ENCODE results near the gene GINM1.
A peak's percentile ranks its signal among the peaks of the same experiment; 100 is the strongest.

The GINM1 gene

DNA sequence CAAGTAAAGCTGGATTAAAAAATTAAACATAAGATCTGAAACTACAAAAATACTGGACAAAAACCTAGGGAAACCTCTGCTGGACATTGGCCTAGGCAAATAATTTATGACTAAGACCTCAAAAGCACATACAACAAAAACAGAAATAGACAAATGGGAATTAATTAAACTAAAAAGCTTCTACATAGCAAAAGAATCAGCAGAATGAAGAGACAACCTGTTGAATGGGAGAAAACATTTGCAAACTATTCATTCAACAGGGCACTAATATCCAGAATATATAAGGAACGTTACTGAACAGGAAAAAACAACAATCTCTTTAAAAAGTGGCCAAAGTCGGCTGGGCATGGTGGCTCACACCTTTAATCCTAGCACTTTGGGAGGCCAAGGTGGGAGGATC lies 6.8 kb upstream of the GINM1 start:
- Histone ChIP-seq H3K4me1 (ENCODE audit: control insufficient read depth in 1 of 2, insufficient read depth in 2 of 2, low read length in 2 of 2) (no peaks in the 10 kb centered on the region), H3K4me3 (ENCODE audit: low read depth in 1 of 2, low read length in 2 of 2) (no peak overlapping the region), H3K27me3 (ENCODE audit: control insufficient read depth in 1 of 2, insufficient read depth in 2 of 2, low read length in 2 of 2) (peaks cover 0 to 4% of the 10 kb centered on the region in 2 donors), H3K9ac (ENCODE audit: low read depth in 1 of 2, low read length in 2 of 2) (no peak overlapping the region), H3K27ac (ENCODE audit: low read depth, low read length) (no peak overlapping the region), H3K36me3 (ENCODE audit: control insufficient read depth in 1 of 2, insufficient read depth in 2 of 2, low read length in 2 of 2) (no peaks in the 10 kb centered on the region), H3K9me3 (ENCODE audit: control insufficient read depth in 1 of 2, low read length in 2 of 2) (no peaks in the 10 kb centered on the region)

DNA sequence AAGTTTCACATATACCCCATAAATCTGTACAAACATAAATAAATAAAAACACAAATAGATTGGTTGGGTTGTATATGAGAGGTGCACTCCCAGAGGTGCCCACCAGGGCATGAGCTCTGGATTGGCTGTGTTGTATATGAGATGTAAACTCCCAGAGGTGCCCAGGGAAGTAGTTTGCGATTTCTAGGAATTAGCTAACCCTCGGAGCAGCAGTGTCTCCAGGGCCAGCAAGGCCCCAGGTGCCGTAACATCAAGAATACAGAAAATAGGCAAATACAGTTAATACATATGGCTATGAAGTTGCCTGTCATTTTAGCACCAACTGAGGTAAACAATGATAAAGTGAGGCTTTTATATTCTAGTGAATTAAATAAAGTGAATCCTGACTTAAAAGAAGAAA lies 5.4 kb upstream of the GINM1 start:
- H3K36me3 ChIP-seq (ENCODE audit: control insufficient read depth in 1 of 2, insufficient read depth in 2 of 2, low read length in 2 of 2), result no peaks in the 10 kb centered on the region
- H3K4me1 ChIP-seq (ENCODE audit: control insufficient read depth in 1 of 2, insufficient read depth in 2 of 2, low read length in 2 of 2), result no peaks in the 10 kb centered on the region
- H3K27me3 ChIP-seq (ENCODE audit: control insufficient read depth in 1 of 2, insufficient read depth in 2 of 2, low read length in 2 of 2), result peaks cover 0 to 4% of the 10 kb centered on the region in 2 donors
- H3K9ac ChIP-seq (ENCODE audit: low read depth in 1 of 2, low read length in 2 of 2), result no peak overlapping the region
- no peaks in the 10 kb centered on the region for H3K9me3 ChIP-seq (ENCODE audit: control insufficient read depth in 1 of 2, low read length in 2 of 2)
- no peak overlapping the region for H3K27ac ChIP-seq (ENCODE audit: low read depth, low read length)
- H3K4me3 ChIP-seq (ENCODE audit: low read depth in 1 of 2, low read length in 2 of 2), result no peak overlapping the region

DNA sequence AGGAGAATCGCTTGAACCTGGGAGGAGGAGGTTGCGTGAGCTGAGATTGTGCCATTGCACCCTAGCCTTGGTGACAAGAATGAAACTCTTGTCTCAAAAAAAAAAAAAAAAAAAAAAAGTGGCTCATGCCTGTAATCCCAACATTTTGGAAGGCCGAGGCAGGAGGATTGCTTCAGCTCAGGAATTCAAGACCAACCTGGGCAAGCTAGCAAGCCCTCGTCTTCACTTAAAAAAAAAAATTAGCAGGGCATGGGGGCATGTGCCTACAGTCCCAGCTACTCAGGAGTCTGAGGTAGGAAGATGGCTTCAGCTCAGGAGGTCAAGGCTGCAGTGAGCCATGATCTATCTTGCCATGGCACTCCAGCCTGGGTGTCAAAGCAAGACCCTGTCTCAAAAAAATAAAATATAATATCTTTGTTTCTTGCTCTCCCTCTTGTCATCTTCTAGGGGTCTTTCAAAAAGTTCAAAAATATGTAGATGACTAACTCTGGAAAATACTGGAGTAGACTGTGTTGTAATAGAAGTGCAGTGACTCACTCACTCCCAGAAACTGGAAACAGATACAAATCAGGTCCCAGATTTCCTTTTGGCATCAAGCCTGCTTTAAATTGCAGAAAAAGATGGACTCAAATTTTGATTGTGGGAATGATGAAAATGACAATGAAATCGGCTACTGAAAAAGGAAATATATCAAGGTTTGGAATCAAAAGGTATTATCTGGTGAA lies 2.8 kb upstream of the GINM1 start:
- Histone ChIP-seq H3K4me3 (ENCODE audit: low read depth in 1 of 2, low read length in 2 of 2) (no peak overlapping the region), H3K27me3 (ENCODE audit: control insufficient read depth in 1 of 2, insufficient read depth in 2 of 2, low read length in 2 of 2) (peaks cover 0 to 4% of the 10 kb centered on the region in 2 donors), H3K36me3 (ENCODE audit: control insufficient read depth in 1 of 2, insufficient read depth in 2 of 2, low read length in 2 of 2) (no peaks in the 10 kb centered on the region), H3K9me3 (ENCODE audit: control insufficient read depth in 1 of 2, low read length in 2 of 2) (no peaks in the 10 kb centered on the region), H3K27ac (ENCODE audit: low read depth, low read length) (no peak overlapping the region), H3K4me1 (ENCODE audit: control insufficient read depth in 1 of 2, insufficient read depth in 2 of 2, low read length in 2 of 2) (peaks cover 5 to 11% of the 10 kb centered on the region in 2 donors), H3K9ac (ENCODE audit: low read depth in 1 of 2, low read length in 2 of 2) (no peak overlapping the region)

DNA sequence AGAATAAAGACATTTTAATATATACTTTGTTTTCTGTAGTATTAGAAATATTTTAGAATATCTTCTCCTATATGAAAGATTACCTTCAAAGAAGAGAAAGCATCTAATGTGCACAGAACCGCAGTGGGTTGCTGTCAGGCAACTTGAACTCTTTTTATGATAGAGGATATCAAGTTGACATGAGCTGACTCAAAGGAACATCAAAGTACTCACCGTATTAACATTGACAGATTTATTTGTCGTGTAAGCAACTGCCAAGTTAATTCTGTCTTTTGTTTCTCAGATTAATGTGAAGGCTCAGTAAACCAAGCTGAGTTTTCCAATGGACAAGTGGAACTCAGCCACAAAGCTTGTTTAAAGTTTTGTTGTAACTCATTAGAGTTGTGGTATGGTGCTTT lies 2.2 kb upstream of the GINM1 start:
- H3K9me3 ChIP-seq (ENCODE audit: control insufficient read depth in 1 of 2, low read length in 2 of 2), result no peaks in the 10 kb centered on the region
- peaks cover 0 to 4% of the 10 kb centered on the region in 2 donors for H3K27me3 ChIP-seq (ENCODE audit: control insufficient read depth in 1 of 2, insufficient read depth in 2 of 2, low read length in 2 of 2)
- H3K4me1 ChIP-seq (ENCODE audit: control insufficient read depth in 1 of 2, insufficient read depth in 2 of 2, low read length in 2 of 2), result peaks cover 5 to 11% of the 10 kb centered on the region in 2 donors
- H3K9ac ChIP-seq (ENCODE audit: low read depth in 1 of 2, low read length in 2 of 2), result no peak overlapping the region
- no peak overlapping the region for H3K27ac ChIP-seq (ENCODE audit: low read depth, low read length)
- H3K4me3 ChIP-seq (ENCODE audit: low read depth in 1 of 2, low read length in 2 of 2), result no peak overlapping the region
- H3K36me3 ChIP-seq (ENCODE audit: control insufficient read depth in 1 of 2, insufficient read depth in 2 of 2, low read length in 2 of 2), result no peaks in the 10 kb centered on the region

DNA sequence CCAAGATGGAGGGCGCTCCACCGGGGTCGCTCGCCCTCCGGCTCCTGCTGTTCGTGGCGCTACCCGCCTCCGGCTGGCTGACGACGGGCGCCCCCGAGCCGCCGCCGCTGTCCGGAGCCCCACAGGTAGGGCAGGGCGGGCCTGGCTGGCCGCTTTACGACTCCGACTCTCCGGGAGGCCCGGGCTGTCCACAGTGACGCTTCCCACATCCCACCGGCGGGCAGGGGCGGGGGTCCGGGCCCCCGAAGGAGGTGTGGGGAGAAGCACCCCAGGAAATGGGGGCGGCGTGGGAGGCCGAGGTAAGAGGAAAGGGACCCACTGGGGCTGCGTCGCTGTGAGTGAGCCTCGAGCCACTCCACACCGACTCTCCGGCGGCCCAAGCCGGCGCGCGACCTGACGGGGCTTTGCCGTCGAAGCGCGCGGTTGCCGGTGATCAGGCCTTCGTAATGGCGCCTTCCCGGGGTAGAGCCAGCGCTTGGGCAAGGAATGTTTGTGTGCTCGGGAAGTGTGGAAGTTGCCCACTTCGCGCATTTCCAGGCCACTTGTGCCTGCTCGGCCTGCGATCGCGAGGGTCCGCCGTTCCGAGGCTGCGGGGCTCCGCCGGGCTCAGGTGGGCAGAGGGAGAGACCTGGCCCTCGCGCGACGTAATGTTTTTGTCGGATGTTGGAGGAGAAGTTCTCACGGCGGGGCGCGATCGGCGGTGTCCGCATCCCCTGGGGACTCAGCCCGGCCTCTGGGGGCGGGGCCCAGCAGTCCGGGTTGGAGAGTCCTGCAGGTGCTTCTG lies 427 bp downstream of the GINM1 start:
- Histone ChIP-seq H3K27me3 (ENCODE audit: control insufficient read depth in 1 of 2, insufficient read depth in 2 of 2, low read length in 2 of 2) (peaks cover 0 to 4% of the 10 kb centered on the region in 2 donors), H3K9ac (ENCODE audit: low read depth in 1 of 2, low read length in 2 of 2) (peak overlapping the region; percentile 86), H3K9me3 (ENCODE audit: control insufficient read depth in 1 of 2, low read length in 2 of 2) (no peaks in the 10 kb centered on the region), H3K4me1 (ENCODE audit: control insufficient read depth in 1 of 2, insufficient read depth in 2 of 2, low read length in 2 of 2) (peaks cover 5 to 11% of the 10 kb centered on the region in 2 donors), H3K36me3 (ENCODE audit: control insufficient read depth in 1 of 2, insufficient read depth in 2 of 2, low read length in 2 of 2) (no peaks in the 10 kb centered on the region), H3K4me3 (ENCODE audit: low read depth in 1 of 2, low read length in 2 of 2) (peak overlapping the region; percentile 89 to 90), H3K27ac (ENCODE audit: low read depth, low read length) (peak overlapping the region; percentile 90)

DNA sequence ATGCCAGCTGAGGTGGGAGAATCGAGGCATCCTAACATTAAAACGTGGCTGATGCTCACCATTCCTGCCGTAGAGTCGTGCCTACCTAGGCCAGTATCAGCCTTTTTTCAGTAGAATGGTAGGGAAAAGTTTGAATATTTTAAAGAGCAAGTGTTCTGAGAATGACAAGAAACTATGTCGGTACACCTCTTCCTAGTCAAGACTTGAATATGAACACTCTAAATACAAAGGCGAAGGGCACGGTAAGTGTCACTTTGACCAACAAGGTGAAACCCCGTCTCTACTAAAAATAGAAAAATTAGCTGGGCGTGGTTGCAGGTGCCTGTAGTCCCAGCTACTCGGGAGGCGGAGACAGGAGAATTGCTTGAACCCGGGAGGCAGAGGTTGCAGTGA lies 1.0 kb downstream of the GINM1 start:
- H3K9me3 ChIP-seq (ENCODE audit: control insufficient read depth in 1 of 2, low read length in 2 of 2), result no peaks in the 10 kb centered on the region
- H3K9ac ChIP-seq (ENCODE audit: low read depth in 1 of 2, low read length in 2 of 2), result peak overlapping the region; percentile 86
- H3K27me3 ChIP-seq (ENCODE audit: control insufficient read depth in 1 of 2, insufficient read depth in 2 of 2, low read length in 2 of 2), result peaks cover 0 to 4% of the 10 kb centered on the region in 2 donors
- peak overlapping the region; percentile 89 to 90 for H3K4me3 ChIP-seq (ENCODE audit: low read depth in 1 of 2, low read length in 2 of 2)
- H3K36me3 ChIP-seq (ENCODE audit: control insufficient read depth in 1 of 2, insufficient read depth in 2 of 2, low read length in 2 of 2), result no peaks in the 10 kb centered on the region
- H3K4me1 ChIP-seq (ENCODE audit: control insufficient read depth in 1 of 2, insufficient read depth in 2 of 2, low read length in 2 of 2), result peaks cover 5 to 11% of the 10 kb centered on the region in 2 donors
- no peak overlapping the region for H3K27ac ChIP-seq (ENCODE audit: low read depth, low read length)

DNA sequence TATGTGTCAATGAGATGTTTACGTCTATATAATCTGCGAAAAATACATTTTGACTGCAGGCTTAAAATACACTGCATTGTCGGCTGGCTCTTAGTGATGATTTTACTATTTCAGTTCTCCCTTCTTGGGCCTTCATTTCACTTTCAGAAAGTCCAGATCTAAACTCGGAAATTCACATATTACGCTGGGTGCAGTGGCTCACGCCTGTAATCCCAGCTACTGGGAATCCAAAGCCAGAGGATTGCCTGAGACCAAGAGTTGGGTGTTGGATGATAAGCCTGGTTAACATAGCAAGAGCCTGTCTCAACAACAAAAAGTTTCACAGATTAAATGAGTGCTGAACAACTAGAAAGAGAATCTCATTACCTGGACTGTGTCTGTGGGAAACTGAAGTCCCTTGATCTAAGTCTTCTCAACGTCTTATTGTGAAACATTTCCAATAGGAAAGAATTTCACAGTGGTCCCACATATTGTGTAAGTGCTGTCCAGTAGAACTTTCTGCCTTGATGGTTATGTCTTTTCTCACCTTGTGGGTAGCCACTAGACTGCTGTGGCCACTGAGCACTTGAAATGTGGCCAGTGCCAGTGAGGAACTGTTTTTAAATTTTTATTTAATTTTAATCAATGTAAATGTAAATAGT lies 1.9 kb downstream of the GINM1 start:
- Histone ChIP-seq H3K27me3 (ENCODE audit: control insufficient read depth in 1 of 2, insufficient read depth in 2 of 2, low read length in 2 of 2) (peaks cover 0 to 4% of the 10 kb centered on the region in 2 donors), H3K9me3 (ENCODE audit: control insufficient read depth in 1 of 2, low read length in 2 of 2) (no peaks in the 10 kb centered on the region), H3K4me1 (ENCODE audit: control insufficient read depth in 1 of 2, insufficient read depth in 2 of 2, low read length in 2 of 2) (peaks cover 5 to 11% of the 10 kb centered on the region in 2 donors), H3K27ac (ENCODE audit: low read depth, low read length) (no peak overlapping the region), H3K36me3 (ENCODE audit: control insufficient read depth in 1 of 2, insufficient read depth in 2 of 2, low read length in 2 of 2) (no peaks in the 10 kb centered on the region), H3K9ac (ENCODE audit: low read depth in 1 of 2, low read length in 2 of 2) (no peak overlapping the region), H3K4me3 (ENCODE audit: low read depth in 1 of 2, low read length in 2 of 2) (peak overlapping the region in 1 of 2 donors; percentile 89)

DNA sequence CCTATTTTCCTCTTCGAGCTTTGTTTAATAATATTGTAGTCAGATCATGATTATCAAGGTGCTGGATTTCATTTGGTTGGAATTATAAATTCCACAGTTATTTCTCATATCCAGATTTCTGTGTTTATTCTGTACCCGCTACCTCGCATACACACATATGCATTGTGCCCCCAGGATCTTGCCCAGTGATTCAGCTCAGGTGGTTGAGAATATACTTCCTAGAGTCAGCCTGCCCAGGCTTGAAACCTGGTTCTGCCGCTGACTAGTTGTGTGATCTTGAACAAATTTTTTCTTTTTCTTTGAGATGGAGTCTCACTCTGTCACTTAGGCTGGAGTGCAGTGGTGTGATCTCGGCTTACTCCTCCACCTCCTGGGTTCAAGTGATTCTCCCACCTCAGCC lies 14.7 kb downstream of the GINM1 start:
- Histone ChIP-seq H3K9ac (ENCODE audit: low read depth in 1 of 2, low read length in 2 of 2) (no peak overlapping the region), H3K36me3 (ENCODE audit: control insufficient read depth in 1 of 2, insufficient read depth in 2 of 2, low read length in 2 of 2) (peaks cover 11 to 41% of the 10 kb centered on the region in 2 donors), H3K27me3 (ENCODE audit: control insufficient read depth in 1 of 2, insufficient read depth in 2 of 2, low read length in 2 of 2) (no peaks in the 10 kb centered on the region), H3K4me1 (ENCODE audit: control insufficient read depth in 1 of 2, insufficient read depth in 2 of 2, low read length in 2 of 2) (no peaks in the 10 kb centered on the region), H3K9me3 (ENCODE audit: control insufficient read depth in 1 of 2, low read length in 2 of 2) (no peaks in the 10 kb centered on the region), H3K27ac (ENCODE audit: low read depth, low read length) (no peak overlapping the region), H3K4me3 (ENCODE audit: low read depth in 1 of 2, low read length in 2 of 2) (no peak overlapping the region)

DNA sequence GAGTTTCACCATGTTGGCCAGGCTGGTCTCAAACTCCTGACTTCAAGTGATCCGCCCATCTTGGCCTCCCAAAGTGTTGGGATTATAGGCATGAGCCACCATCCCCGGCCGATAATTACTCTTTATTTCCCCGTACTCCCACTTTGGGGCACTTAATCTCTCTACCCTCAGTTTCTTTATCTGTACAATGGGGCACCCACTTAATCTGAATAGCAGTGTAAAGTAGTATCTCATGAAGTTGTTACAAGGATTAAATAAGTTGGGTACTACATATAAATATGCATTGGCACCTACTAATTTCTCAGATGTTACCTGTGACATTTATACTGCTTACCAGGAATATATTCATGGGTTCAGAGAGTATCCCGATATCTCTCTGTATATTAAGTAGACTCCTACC lies 15.2 kb downstream of the GINM1 start:
- H3K4me3 ChIP-seq (ENCODE audit: low read depth in 1 of 2, low read length in 2 of 2), result no peak overlapping the region
- no peak overlapping the region for H3K27ac ChIP-seq (ENCODE audit: low read depth, low read length)
- H3K27me3 ChIP-seq (ENCODE audit: control insufficient read depth in 1 of 2, insufficient read depth in 2 of 2, low read length in 2 of 2), result no peaks in the 10 kb centered on the region
- no peaks in the 10 kb centered on the region for H3K4me1 ChIP-seq (ENCODE audit: control insufficient read depth in 1 of 2, insufficient read depth in 2 of 2, low read length in 2 of 2)
- H3K36me3 ChIP-seq (ENCODE audit: control insufficient read depth in 1 of 2, insufficient read depth in 2 of 2, low read length in 2 of 2), result peaks cover 15 to 45% of the 10 kb centered on the region in 2 donors
- no peaks in the 10 kb centered on the region for H3K9me3 ChIP-seq (ENCODE audit: control insufficient read depth in 1 of 2, low read length in 2 of 2)
- H3K9ac ChIP-seq (ENCODE audit: low read depth in 1 of 2, low read length in 2 of 2), result no peak overlapping the region

DNA sequence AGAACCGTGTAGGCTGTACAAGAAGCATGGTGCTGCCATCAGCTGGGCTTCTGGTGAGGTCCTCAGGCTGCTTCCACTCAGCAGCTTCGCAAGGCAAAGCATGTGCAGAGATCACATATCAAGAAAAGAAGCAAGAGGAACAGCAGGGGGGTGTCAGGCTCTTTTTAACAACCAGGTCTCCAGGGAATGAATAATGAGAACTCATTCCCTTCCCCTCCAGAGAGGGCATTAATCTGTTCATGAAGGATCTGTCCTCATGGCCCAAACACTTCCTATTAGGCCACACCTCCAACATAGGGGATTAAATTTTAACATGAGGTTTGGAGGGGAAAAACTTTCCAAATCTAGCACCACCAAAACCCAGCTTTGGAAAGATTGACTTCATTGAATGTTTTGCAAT lies 20.0 kb downstream of the GINM1 start:
- no peaks in the 10 kb centered on the region for H3K9me3 ChIP-seq (ENCODE audit: control insufficient read depth in 1 of 2, low read length in 2 of 2)
- no peaks in the 10 kb centered on the region for H3K27me3 ChIP-seq (ENCODE audit: control insufficient read depth in 1 of 2, insufficient read depth in 2 of 2, low read length in 2 of 2)
- H3K4me3 ChIP-seq (ENCODE audit: low read depth in 1 of 2, low read length in 2 of 2), result no peak overlapping the region
- peaks cover 22 to 37% of the 10 kb centered on the region in 2 donors for H3K36me3 ChIP-seq (ENCODE audit: control insufficient read depth in 1 of 2, insufficient read depth in 2 of 2, low read length in 2 of 2)
- H3K9ac ChIP-seq (ENCODE audit: low read depth in 1 of 2, low read length in 2 of 2), result no peak overlapping the region
- H3K27ac ChIP-seq (ENCODE audit: low read depth, low read length), result no peak overlapping the region
- no peaks in the 10 kb centered on the region for H3K4me1 ChIP-seq (ENCODE audit: control insufficient read depth in 1 of 2, insufficient read depth in 2 of 2, low read length in 2 of 2)

Data from duodenal mucosa (tissue), 2 donors.